ENCODE data around the gene FAM3B.

The FAM3B gene

DNA sequence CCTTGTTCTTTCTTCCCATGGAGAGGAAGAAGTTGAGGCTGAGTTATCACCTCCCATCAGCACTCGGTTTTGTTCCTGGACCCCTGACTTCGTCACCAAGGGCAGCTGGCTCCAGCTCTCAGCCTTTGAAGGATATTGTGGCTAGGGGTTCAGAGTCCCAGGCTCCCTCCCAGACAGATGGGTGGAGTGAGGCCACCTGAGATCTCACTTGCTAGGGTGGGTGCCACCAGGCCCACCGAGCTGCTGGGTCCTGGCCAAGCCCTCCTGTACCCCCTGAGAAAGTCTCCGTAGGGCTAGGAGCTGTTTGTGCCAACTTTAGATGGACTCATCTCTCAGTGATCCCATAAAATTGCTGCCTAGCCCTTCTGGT lies 52.1 kb downstream of the FAM3B start:
- DNase-seq (ENCODE audit: low read depth in 2 of 2), result no peak

DNA sequence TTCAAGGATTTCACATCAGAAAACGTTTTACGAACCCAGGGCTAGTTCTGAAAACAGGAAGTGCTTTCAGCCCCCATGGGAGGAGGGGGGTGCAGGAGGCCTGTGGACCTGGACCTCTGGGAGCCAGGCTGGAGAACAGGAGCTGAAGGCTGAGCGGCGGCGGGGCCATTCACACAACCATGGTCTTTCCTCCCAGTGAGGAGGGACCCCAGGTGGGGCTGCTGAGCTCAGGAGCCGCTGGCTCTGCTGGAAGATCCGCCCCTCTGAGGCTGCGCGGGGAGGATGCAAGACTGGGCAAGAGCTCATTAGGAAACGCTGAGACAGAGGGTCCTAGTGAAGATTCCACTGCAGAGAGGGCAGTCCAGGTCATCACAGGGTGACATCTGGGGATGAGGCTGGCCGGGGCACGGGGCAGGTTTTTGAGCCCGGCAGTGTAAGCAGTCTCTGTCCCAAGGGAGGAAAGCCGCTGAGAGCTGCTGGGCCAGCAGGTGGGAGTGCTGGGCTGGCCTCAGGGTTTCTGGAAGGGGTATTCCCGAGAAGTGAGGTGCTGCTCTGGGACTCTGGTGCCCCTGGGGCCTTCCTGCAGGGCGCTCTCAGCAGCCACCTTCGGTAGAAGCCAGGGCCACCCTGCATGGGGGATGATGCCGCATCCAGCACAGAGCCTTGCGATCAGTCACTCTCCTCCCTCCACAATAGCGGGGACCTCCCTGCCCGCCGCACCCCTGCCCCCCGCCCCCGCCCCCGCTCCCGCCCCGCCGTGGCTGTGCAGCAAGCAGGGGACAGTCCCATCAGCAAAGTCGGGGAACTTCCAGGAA lies 52.7 kb downstream of the FAM3B start:
- peak in 1 of 2 experiments; percentile 30 for DNase-seq (ENCODE audit: low read depth in 2 of 2)

DNA sequence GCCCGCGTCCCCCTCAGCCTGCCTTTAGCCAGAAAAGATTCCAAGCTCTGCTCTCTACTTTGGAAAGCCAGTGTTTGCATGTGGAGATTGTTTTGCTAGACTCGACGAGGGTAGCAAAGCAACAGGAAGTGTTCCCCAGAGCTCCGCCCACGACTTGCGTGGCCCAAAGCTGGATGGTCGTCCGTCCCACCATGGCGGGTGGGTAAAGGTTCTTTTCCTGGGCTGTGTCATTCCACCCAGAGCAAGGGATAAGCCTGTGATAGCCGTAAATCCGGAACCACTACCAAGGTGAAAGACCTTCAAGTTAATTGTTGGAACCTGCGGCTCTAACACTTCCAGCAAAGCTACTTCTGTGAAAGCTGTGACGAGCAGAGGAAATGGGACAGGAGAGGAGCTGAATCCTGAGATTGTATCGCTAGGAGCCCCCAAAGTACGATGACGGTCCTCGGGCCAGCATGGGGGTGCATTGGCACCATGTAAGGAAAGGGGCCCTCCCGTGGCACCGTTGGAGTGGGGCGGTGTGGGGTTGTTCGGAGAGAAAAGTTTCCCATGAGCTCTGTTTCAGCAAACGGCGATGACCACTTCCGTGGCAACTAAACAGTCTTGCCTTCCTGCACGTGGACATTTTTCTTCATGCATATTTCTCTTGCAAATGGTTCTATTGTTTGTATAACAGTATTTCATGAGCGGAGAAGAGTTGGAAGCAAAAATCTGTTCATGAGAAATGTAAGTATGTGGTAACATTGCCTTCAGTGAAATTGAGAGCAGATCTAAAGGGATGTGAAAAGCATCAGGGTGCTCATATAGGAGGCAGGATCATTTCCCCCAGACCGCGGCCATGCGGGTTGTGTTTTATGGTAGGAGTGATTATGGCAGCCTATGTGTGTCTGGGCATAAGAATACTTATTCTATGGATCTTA lies 53.6 kb downstream of the FAM3B start:
- DNase-seq (ENCODE audit: low read depth in 2 of 2), result peak in 1 of 2 experiments; percentile 23

DNA sequence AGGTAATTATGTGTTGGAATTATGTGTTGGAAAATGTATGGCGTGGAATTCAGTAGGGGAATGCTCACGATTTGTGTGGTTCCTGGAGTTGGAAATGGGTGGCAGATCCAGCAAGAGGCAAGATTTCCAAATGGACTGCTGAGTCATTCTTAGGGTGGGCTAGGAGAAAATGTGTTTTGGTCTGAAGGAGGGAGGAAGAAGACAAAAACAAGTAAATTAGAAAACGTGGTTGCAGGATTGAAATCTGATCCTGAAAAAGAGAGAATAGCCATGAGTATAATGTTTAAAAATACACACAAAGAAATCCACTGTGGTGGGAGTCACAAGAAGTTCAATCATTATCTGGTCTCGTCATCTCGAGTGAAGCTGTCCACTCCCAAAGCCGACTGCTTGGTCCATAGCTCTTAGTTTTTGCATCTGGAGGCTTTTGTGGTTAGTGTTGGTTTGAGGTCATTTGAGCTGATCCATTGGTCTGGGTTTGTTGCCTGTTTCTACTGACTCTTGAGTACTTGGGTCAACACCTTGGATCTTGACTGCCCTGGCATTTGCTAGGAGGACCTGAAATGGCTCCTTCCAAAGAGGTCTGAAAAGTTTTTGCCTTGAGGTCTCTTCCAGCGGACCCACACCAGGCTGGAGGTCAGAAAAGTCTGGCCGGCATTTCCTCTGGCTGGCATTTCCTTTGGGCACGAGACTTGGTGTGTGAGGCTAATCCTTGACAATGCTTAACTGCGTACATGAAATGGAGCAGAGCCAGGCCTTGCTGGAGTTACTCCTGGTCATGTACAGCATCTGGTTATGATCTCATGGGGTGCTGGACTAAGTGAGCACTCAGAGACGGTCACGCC lies 54.5 kb downstream of the FAM3B start:
- DNase-seq (ENCODE audit: low read depth in 2 of 2), result no peak

DNA sequence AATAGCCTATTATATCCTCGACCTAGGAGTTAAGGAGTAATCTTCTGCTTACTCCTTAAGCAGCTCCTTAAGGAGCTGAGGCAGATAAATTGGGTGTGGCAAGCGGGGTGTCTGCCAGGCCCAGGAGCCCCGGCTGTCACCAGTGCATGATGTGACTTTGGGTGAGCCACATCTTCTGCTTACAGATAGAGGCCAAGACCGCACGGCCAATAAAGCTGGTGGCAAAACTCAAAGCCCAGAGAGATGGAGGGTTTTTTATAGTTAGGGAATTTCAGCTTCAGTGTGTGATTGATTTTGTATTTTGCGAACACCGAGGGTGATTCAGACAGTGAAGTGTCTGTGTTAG lies 55.1 kb downstream of the FAM3B start:
- no peak for DNase-seq (ENCODE audit: low read depth in 2 of 2)

DNA sequence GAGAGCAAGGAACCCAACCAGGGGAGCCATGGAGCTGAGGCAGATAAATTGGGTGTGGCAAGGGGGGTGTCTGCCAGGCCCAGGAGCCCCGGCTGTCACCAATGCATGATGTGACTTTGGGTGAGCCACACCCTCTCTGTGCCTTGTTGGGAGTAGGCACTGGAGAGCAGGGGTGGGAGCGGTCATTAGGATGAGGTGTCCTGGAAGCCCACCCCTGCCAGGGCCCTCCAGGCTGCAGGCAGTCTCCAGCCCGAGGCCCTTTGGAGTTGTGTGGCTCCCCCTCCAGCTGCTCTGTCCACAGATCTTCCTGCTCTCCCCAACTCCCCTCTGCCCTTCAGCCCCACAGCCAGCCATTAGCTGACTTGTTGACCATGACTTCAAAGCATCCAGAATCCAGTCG lies 56.7 kb downstream of the FAM3B start:
- no peak for DNase-seq (ENCODE audit: low read depth in 2 of 2)

DNA sequence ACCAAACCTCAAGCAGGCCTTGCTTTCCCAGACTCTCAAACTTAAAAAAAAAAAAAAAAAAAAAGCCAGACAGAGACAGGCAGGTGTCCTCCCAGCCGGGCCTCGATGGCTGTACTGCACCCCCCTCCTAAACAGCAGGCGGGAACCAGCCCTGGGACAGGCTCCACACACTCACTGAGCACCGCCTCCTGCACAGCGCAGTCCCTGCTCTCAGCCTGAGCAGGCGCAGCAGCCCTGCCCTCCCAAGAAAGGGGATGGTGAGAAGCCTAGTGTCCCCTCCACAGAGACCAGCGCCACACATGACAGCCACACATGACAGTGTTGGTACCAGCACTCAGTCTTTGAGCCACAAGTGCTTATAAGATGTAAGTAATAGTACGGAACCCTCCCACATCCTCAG lies 57.2 kb downstream of the FAM3B start:
- DNase-seq (ENCODE audit: low read depth in 2 of 2), result no peak

DNA sequence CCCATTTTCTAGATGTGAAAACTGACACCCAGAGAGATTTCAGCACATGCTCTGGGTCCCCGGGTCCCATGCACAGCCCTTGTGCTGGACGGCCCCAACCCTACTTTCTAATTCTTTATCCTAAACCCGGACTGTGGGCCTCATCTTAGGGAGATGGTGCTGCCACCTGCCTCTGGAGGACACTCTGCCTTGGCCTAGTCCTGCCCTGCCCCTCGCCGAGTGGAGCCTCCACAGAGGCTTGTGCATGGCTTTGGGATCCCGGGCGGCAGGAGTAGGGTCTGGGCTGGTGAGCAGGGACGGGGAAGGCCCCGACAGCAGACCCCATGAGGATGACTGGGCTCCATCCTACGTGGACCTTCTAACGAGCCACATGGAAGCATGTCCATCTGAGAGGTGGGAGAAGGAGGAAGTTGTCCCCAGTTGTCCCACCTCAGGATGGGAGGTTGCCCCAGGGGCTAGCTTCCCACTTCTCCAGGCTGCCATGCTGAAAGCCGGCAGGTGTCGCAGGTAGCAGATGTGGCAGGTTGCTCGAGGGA lies 57.6 kb downstream of the FAM3B start:
- DNase-seq (ENCODE audit: low read depth in 2 of 2), result no peak

DNA sequence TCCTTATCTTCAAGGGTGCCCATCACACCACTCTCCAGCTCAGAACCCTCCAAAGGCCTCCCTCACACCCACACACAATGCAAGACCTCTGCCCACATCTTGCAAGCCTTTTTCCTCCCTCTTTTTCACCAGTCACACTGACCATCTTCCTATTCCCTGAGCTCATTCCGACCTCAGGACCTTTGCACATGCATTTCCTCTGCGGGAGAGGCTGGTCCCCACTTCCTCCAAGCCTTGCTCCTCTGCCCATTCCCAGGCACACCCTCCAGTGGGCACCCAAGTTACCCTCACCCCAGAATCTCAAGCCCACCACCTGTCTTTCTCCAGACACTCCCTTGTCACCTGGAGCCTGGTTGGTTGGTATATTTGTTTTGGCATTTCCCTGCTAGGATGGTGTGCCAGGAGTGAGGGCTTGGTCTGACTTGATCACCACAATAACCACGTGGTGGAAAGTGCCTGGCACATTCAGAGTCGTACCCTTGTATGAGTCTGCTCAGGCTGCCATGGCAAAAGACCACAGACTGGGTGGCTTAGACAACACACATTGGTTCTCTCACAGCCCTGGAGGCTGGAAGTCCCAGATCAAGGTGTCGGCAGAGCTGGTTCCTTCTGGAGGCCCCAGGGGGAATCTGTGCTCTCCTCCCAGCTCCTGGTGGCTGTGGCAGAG lies 58.4 kb downstream of the FAM3B start:
- no peak for DNase-seq (ENCODE audit: low read depth in 2 of 2)

DNA sequence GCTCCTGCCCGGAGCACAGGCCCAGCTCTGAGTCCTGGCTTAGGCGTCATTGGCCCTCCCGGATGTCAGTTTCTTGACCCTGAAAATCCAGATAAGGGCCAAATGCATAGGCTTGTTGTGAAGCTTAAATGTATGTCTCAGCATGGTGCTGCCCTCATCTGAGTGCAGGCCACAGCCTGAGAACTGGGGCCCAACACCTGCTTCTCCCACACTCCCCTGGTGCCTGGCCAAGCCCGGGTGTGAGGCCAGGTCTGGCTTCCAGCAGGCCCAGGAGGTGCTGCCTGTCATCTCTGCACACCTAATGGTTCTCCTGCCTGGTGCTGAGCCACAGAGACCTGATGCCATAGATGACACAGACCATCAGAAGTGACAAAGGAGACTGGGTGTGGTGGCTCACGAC lies 59.3 kb downstream of the FAM3B start:
- DNase-seq (ENCODE audit: low read depth in 2 of 2), result no peak

DNA sequence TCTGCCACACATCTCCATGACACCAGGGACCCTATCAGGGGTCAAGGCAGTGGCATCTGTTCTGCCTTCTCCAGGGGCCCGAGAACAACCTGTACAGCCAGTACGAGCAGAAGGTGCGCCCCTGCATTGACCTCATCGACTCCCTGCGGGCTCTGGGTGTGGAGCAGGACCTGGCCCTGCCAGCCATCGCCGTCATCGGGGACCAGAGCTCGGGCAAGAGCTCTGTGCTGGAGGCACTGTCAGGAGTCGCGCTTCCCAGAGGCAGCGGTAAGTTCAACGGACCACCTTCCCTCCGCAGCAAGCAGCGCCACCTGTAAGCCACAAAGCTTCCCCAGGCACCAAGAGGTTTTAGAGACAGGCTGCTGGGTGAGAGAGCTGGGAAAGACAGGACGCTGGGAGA lies 61.1 kb downstream of the FAM3B start:
- DNase-seq (ENCODE audit: low read depth in 2 of 2), result no peak

DNA sequence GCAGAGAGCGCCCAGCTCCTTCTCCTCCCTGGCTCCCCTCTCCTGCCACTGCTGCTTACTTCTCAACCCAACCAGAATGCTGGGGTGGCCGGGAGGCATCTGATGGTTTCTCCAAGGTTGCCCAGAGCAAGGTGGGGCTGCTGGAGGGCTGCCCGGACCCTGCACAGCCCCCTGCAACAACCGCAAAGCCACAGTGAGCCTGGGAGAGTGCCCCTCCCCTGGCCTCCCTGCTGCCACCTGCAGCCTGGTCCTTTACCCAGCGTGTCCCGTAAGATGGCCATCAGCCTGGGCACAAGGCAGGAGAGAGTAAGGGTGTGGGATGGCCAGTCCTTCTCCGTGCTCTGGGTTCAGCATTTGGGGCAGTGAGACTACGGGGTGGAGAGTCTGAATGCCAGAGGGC lies 62.2 kb downstream of the FAM3B start:
- no peak for DNase-seq (ENCODE audit: low read depth in 2 of 2)

DNA sequence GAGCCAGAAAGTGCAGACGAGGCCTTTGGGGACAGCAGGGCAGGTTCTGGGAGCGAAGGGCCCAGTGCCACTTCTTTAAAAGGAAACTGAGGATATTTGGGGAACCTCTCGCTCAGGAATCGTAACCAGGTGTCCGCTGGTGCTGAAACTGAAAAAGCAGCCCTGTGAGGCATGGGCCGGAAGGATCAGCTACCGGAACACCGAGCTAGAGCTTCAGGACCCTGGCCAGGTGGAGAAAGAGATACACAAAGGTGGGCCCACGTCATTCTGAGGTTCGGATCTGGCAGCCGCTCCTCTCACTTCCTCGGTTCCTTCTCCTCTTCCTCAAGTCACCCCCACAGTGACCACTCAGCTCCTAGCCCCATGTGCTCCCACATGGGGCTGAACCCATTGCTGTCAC lies 63.3 kb downstream of the FAM3B start:
- DNase-seq (ENCODE audit: low read depth in 2 of 2), result no peak

DNA sequence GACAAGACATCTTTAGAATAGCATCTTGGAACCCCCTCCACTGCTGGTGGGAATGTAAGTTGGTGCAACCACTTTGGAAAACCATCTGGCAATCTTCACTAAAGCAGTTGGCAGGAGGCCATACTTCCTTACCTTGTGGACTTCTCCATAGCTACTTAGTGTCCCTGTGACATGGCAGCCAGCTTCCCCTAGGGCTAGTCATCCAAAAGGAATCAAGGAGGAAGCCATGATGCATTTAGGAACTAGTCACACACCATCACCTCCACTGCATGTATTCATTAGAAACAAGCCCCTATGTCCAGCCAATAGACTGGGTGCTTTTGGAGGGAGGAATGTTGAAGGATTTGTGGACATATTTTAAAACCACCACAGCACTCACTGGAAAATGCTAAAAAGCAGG lies 65.1 kb downstream of the FAM3B start:
- DNase-seq (ENCODE audit: low read depth in 2 of 2), result no peak

DNA sequence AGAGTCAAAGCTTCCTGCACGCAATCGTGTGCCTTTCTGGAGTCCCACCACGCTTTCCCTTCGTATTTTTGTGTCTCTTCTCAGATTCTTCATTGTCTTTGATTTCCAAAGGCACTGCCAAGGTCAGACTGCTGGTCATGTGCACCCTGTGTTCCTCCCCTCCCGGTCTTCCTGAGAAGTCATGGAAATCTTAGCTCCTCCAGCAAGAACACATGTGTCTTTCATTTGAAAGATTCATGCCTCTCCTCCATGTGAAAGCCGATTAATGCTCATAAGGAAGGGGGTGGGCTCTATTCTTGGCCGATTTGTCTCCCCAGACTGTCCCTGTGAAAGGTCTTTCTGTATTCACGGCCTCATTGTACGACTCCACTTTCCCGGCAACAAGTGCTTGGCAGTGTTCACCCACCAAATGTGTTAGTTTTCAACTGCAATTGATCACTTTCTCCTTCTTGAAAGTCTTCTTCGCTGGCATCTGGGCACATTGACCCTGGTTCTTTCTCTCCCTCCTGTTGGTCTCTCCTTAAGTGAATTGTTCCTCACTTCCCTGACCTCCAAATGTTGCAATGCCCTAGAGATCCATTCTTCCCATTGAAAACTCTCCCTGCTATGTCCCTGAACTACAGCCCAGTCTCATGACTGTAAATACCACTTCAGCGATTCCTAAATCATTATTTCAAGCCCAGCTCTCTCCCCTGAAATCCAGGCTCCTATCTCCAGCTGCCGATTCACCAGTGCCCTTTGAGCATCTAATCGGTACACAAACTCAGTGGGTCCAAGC lies 70.6 kb downstream of the FAM3B start:
- DNase-seq (ENCODE audit: low read depth in 2 of 2), result no peak

DNA sequence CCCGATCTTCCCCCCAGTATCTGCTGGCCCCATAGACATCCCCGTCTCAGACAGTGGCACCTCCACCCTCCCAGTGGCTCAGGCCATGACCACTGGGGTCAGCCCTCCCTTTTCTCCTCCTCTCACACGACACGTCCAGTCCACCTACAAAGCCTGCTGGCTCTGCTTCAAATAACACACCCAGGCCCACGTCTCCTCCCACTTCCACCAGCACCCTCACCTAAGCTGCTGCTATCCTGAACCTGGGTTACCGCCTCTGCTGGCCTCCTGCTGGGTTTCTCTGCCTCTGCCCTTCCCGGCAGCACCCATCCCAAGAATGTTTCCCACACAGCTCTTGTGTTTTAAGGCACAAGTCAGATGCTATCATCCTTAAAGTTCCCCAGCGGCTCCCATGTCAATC lies 71.2 kb downstream of the FAM3B start:
- no peak for DNase-seq (ENCODE audit: low read depth in 2 of 2)

DNA sequence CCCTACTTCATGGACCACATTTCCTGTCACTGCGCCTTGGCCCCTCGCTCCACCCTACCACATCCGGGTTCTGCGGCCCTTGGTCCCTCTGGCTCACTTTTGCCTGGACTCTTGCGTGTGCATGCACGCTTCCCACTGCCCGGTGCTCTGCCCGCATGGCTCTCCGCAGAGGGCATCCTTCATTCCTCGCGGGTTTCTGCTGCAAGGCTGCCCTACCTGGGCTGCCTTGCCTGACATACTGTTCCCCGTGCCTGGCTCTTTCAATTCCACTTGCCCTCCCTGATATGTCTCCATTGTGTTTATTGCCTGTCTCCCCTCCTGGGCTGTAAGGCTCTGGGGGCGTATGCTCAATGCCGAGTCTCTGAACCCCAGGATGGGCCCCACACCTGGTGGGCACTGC lies 71.7 kb downstream of the FAM3B start:
- DNase-seq (ENCODE audit: low read depth in 2 of 2), result no peak

DNA sequence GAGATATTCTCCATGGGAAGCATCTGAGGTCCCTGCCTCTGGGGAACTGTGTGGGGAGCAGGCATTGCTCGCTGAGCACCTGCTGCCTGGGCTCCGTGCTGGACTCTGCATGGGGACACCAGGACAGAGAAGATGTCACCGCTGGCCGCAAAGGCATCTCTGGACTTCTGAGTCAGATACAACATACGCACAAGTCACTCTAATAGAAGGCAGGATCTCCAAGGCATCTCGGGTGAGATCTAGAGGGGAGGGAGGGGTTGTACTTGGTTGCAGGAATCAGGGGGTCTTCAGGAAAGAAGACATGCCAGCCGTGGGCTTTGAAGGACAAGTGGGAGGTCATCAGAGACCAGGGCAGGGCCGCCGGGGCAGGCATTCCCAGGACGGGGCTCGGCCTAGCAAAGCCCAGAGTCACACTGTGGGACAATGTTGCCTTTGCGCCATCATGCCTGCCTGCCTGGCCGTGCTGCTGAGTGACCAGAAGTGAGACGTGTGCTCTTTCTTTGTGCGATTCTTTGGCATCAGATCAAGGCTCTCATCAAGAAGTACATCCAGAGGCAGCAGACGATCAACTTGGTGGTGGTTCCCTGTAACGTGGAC lies 73.5 kb downstream of the FAM3B start:
- DNase-seq (ENCODE audit: low read depth in 2 of 2), result no peak

DNA sequence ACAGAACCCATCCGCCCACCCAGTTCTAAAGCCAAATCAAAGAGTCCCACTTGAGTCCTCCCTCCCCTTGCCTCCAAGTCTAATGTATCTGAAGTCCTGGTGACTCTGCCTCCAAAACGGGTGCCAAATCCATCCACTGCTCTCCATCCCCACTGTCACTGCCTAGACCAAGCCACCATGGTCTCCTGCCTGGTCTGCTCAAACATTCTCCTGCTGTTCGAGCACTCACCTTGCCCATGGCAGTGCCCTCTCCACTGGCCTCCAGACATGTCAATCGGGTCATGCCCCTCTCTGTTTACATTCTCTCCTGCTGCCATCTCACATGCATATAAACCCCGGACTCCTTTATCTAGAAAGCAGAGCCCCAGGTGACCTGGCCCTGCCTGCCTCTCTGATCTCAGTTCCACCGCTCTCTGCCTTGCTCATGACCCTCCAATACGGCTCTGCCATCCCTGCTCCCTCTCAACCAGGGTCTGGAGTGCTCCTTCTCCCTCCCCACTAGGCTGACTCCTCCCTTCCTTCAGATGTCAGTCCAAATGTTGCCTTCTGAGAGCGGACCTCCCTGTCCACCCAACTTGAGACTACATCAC lies 77.4 kb downstream of the FAM3B start:
- no peak for DNase-seq (ENCODE audit: low read depth in 2 of 2)

DNA sequence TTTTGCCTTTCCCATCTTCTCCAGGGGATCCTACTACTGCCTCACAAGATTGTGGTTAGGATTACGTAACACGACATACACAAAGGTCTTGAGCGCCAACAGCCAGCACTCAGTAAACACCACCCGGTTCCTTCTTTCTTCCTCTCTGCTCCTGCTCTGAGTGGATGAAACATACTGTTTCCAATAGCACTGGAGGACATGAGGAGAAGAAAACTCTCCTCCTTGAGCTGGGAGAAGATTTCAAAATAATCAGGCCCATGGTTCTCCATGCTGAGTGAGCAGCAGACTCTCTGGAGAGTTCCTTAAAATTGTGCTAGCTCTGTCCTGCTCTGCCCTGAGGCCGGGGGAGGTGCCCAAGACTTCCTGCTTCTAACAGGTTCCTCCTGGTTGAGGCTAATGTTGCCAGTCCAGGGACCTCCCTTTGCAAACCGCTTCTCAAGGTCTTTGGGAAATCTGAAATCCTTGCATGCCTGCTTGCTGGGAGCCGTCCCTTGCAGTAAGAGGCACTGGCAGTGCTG lies 80.0 kb downstream of the FAM3B start:
- no peak for DNase-seq (ENCODE audit: low read depth in 2 of 2)
